Skin epidermis (tissue), 12 donors: Measurements from ENCODE around the gene JAK1.
A peak's percentile ranks its signal among the peaks of the same experiment; 100 is the strongest.

Source experiments
- H3K27ac ChIP-seq, 21 experiments: fragments of 200-600 bp; sonication (generic) in 11 of 21; one replicate each; pipeline ENCODE4 v1.5.0; 2020; ENCODE audit warnings: mild to moderate bottlenecking in 3 of 21, inconsistent platforms in 2 of 21, moderate library complexity in 2 of 21
- H3K4me3 ChIP-seq, 7 experiments: fragments of 200-600 bp; sonication (generic) in 2 of 7; one replicate each; pipeline ENCODE4 v1.5.0; 2020; ENCODE audit warnings: inconsistent platforms in 2 of 7, mild to moderate bottlenecking in 2 of 7, moderate library complexity in 1 of 7

JAK1 gene

DNA sequence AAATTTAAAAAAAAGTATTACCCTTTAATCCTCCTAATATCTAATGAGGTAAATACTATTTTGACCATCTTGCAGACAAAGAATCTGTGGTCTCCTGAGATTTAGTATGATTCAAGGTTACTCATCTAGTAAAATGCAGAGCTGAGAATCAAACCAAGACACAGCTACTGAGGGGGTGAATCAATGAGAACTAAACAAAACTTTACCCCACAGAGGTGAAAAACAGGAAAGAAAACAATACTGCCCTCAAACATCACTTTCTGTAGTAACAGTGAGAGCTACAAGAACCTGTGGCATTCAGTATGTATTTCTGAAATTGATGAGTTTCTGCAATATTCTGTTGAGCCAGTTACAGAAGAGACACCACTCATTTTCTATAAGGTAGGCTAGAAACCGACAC, 85.1 kb downstream of the JAK1 start:
- peak overlapping the region in 1 of 21 experiments; percentile 14 for H3K27ac ChIP-seq
- no peak overlapping the region for H3K4me3 ChIP-seq

- Histone ChIP-seq H3K4me3 (no peak overlapping the region), H3K27ac (no peak overlapping the region)
Observed at GRCh38 chr1:64880449-64880848, 85.9 kb downstream of the JAK1 start.

DNA sequence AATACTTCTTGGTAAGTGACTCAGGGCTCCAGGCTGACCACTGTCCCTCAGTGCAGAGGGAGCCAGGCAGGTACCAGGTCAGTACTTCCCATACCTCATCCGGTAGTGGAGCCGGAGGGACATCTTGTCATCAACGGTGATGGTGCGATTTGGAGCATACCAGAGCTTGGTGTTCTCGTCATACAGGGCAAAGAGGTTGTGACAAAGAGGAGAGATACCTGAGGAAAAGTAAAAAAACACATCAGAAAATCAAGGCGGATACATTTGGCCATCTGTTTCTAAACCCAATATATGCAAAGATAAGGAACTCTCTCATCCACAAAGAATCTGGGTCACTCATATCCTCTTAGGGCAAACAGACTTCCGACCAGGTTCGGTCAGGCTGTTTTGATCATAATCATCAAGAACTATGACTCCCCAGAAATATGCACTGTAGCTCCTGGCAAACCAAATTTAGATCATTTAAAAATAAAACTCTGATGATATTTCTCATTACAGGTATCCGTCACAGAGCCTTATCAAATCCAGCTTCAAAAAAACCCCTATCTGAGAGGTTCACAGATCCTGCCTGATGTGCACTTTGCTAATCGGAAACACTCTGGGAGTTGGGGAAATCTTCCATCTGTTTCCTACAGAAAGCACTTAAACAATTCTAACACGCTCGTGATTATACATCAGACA, 87.3 kb downstream of the JAK1 start:
- Histone ChIP-seq H3K27ac (no peak overlapping the region), H3K4me3 (no peak overlapping the region)

DNA sequence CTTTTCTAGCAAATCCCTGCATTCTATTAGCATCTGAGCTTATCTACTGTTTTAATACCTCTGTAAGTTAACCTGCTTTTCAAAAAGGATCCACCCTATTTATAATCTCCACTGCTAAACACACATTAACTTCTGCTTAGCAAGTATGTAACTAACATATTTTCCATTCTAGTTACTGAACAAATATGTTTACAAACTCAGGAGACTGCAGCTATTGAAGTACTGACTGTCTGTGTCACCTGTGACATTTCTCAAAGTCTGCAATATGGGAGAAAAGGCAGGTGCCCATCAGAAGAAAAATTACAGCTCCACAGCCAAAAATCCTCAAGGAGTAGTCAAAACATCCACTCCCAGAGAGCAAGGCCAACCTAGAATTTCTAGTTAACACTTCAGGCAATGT, 88.3 kb downstream of the JAK1 start:
- Histone ChIP-seq H3K4me3 (no peak overlapping the region), H3K27ac (peak overlapping the region in 2 of 21 experiments; percentile 56 to 60)

GRCh38 chr1:64877598-64877997, 88.8 kb downstream of the JAK1 start:
- H3K27ac ChIP-seq: peak overlapping the region in 3 of 21 experiments; percentile 30 to 60 (median 56)
- no peak overlapping the region for H3K4me3 ChIP-seq

- H3K4me3 ChIP-seq: no peak overlapping the region
- peak overlapping the region in 2 of 21 experiments; percentile 30 to 60 for H3K27ac ChIP-seq
Observed at GRCh38 chr1:64877151-64877550, 89.2 kb downstream of the JAK1 start.

DNA sequence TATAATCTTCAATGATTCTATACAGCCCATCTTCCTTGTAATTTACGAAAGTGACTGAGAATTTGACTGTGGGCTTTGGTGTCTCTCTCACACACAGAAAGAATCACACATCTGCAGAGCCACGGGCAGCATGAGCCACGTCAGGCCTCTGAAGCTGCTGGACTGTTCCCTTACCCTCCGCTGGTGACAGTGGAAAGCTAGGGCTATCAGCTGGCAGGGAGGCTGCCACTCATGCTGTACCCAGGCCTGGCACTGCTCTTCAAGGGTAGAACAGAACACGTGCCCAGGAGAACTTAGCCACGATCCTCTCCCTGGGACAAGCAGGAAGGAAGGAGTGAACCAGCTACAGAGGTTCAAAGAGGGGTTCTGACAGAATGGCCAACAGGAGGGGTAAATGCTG, 90.7 kb downstream of the JAK1 start:
- Histone ChIP-seq H3K27ac (no peak overlapping the region), H3K4me3 (no peak overlapping the region)

DNA sequence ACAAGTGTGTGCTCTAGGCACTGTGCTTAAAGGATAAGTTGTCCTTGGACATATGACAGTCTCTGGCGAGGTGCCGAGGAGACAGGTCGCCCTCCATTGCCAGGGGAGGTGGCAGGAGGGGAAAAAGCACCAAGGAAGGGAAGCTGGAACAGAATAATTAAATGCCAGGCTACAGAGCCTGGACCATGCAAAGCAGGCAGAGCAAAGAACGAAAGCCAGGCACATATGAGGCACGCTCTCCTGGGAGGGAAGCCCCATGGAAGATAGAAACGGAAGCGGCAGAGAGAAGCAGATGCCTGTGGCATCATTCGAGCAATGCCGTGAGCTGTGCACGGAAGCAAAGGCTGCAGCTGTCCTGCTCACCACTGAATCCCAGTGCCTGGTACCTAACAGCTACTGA, 91.2 kb downstream of the JAK1 start:
- no peak overlapping the region for H3K27ac ChIP-seq
- no peak overlapping the region for H3K4me3 ChIP-seq

DNA sequence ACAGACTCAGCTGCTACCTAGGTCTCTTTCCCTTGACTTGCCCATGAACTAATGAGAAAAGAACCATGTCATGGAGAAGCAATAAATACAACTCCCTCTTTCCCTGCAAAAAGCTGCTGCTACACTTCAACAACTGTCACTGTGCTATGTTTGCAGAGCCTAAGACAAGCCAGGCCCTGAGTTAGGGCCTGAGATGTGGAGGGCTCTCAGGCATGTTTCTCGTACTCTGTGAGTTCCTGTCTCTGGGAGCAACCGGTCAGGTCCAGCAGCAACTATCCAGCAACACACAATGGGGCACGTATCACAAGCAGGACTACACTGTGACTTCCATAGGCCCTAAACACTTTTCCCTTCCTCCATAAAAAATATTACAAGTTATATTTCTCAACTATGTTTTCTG, 91.7 kb downstream of the JAK1 start:
- no peak overlapping the region for H3K27ac ChIP-seq
- no peak overlapping the region for H3K4me3 ChIP-seq

GRCh38 chr1:64873576-64873975, 92.8 kb downstream of the JAK1 start:
- no peak overlapping the region for H3K27ac ChIP-seq
- no peak overlapping the region for H3K4me3 ChIP-seq

DNA sequence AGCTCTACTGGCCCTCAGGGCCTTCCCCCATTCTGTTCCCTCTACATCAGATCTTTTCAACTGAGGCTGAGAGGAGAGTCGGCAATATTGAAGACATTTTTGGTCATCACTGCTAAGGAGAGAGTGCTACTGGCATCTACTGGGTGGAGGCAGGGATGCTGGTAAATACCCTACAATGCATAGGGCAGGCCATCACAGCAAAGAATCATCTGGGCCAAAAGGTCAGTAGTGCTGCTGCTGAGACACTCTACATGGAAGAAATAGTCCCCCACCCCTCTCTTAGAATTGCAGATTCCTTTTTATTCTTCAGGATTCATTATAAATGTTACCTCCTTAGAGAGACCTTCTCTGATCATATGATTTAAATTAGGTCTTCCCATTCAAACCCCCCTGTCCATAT, 94.3 kb downstream of the JAK1 start:
- Histone ChIP-seq H3K4me3 (no peak overlapping the region), H3K27ac (no peak overlapping the region)

DNA sequence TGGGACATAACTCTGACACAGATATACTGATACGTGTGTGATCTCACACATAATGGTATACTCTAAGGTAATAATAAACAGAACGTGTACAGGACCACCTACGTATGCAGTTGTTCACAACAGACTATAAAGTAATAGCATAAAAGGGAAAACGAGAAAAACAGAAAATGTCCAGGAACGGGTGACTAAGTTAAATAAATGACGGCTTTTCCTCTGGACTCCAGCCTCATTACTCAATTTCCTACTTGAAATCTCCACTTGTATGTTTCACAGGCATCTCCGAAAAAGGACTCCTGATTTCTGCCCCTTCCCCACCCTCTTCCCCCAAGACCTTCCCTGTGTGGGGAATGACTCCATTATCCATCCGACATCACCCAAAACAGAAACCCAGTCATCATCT, 95.1 kb downstream of the JAK1 start:
- no peak overlapping the region for H3K4me3 ChIP-seq

DNA sequence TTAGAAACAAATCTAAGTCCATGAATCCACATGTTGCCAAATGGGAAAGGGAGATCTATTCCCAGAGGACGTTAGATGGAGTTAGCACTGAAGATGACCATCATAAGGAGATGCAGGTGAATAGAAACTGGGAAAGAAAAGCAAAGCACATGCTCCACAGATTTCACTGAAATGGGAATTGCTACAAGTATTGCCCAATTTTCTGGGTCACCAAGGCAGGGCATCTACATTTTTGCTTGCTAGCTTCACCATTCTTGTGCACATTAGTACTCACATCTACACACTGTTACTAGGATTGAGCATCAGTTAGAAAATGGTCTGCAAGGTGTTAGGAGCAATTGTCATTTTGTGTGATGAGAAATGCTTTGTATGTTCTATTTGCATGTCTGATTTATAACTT, 99.1 kb downstream of the JAK1 start:
- no peak overlapping the region for H3K27ac ChIP-seq

More for the DNA sequence above, 95.1 kb downstream of the JAK1 start:
- no peak overlapping the region for H3K27ac ChIP-seq

GRCh38 chr1:64866689-64867088, 99.7 kb downstream of the JAK1 start:
- no peak overlapping the region for H3K4me3 ChIP-seq
- no peak overlapping the region for H3K27ac ChIP-seq

More for the DNA sequence above, 99.1 kb downstream of the JAK1 start:
- H3K4me3 ChIP-seq: no peak overlapping the region

DNA sequence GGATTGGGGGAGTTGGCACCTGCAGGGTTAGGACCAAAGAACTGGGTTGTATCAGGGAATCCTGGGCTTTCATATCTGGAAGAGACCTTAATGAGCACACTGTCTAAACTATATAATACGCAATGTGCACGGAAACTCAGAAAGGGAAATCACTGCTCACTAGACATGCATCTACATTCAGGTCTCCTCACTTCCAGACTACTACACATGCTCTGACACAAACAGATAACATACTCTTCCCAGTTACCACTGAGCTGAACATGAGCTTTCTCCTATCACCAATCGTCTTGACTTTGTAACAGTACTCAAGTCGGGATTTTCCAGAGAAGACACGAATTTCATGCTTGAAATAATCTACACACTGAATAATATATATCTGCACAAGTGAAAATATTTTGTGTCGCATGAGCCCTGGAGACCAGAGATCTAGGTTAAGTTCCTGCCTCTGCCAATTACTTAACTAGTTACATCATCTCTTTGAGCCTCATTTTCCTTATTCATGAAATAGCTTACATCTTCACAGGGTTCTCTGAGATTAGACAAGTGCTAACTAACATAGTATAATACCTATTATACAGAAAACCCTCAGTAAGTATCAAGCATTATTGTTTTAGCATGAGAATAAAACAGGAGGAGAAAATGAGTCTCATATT, 101.1 kb downstream of the JAK1 start:
- Histone ChIP-seq H3K4me3 (no peak overlapping the region), H3K27ac (peak overlapping the region in 13 of 21 experiments; percentile 3 to 80 (median 54))

DNA sequence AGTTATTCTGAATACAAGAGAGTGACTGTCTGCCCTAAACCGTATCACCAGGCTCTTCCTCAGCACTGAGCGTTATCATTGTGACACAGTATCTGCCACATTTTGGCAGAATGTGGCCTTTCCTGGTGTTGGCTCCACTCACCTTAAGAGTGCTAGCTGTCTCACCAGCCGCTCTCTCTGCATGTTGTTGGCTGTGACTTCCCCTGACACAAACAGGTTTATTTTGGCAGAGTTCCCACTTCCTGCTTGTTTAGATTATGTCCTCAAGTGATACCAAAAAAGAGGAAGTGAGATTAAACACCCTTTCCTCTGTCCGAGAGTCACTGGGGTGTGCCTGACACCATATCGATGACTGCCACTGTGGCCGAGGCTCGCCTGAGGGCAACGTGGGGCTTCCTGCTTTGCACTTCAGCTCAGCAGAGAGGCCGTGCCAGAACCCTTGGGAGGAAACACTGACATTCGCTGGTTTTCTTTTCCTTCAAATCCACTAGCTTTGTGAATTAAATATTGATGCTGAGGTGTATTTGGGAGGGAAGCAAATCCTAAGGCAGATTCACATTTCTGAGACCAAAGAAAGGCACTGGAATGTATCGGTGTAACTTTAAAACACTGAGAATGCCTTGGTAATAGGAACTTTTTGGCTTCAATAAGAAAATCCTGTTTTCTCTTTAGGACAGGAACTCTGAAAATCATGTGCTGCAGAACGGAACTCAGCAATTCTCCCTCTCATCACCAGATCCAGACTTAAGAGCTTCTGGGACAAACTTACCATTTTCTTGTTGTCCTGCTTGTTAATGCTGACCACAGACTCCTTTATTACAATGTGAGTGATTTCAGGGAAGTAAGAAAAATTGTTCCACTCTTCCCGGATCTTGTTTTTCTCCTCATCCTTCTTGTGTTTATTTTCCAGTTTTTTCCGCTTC, 102.1 kb downstream of the JAK1 start:
- Histone ChIP-seq H3K27ac (peak overlapping the region in 14 of 21 experiments; percentile 18 to 80 (median 54)), H3K4me3 (no peak overlapping the region)

DNA sequence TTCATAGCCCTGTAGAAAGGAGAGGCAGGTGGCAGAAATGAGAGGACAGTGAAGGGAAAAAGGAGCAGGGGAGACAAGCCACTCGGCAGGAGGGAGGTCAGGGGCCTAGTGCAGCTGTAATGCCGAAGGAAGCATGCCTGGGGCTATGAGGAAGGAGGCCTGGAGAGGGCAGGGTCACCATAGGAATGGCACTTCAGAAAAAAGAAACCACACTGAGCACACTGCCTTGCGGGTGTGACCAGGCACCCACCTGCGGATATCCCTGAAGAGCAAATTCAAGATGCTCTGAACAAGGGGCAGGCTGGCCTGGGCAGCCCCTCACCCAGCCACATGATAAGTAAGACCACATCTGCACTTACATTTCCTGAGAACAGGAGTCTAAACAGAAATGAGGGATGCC, 104.7 kb downstream of the JAK1 start:
- H3K4me3 ChIP-seq: no peak overlapping the region
- H3K27ac ChIP-seq: peak overlapping the region in 3 of 21 experiments; percentile 7 to 19 (median 8)

- Histone ChIP-seq H3K27ac (no peak overlapping the region), H3K4me3 (no peak overlapping the region)
Observed at GRCh38 chr1:64857347-64857746, 109.0 kb downstream of the JAK1 start.

DNA sequence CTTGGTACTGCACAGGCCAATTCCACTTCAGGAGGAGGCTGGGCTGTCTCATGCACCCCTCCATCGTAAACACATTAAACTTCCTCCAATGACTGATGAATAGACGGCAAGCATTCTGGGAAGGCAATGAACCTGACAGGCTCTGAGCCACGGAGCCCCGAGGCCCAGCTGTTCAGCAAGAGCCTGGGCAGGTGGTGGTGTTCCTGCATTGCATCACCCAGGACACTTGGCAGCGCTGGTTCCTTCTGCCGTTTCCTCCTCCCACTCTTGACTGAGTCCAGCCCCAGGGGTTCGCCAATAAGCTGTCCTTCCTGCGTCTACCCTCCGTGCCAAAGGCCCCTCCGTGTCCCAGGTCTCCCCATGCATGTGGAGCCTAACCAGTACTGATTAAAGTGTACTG, 109.8 kb downstream of the JAK1 start:
- H3K27ac ChIP-seq: no peak overlapping the region
- H3K4me3 ChIP-seq: no peak overlapping the region

GRCh38 chr1:64855557-64855956, 110.8 kb downstream of the JAK1 start:
- no peak overlapping the region for H3K27ac ChIP-seq
- H3K4me3 ChIP-seq: no peak overlapping the region

DNA sequence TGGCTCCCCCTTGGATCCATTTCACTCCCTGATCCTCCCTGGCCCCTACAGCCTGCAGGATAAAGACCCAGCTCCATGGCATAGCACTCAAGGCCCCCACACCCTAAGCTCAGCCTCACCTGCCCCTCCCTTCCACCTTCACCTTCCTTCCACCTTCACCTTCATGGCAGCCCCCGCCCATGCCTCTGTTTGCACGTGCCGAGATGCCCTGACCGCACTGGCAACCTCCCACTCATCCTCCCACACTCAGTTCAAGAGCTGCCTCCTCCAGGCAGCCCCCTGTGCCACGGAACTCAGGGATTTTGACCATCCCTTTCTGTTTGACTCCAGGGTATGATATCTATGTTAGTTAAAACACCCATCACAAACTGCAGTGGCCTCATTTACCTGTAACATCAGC, 111.7 kb downstream of the JAK1 start:
- H3K27ac ChIP-seq: no peak overlapping the region
- no peak overlapping the region for H3K4me3 ChIP-seq
